ENCODE results near the gene TECTB. TPM values are rescaled to one million over a fixed set of nuclear protein-coding genes. Genes with fewer than 3 reads are reported as not detected.

Gene TECTB
- total RNA-seq, 1 donor from 2014 or later, result not detected

- no peak overlapping the region for H3K4me3 ChIP-seq (ENCODE audit: low read depth, low read length)
- DNase-seq (ENCODE audit: low read depth), result no peak
- TF ChIP-seq, protein P1, sequence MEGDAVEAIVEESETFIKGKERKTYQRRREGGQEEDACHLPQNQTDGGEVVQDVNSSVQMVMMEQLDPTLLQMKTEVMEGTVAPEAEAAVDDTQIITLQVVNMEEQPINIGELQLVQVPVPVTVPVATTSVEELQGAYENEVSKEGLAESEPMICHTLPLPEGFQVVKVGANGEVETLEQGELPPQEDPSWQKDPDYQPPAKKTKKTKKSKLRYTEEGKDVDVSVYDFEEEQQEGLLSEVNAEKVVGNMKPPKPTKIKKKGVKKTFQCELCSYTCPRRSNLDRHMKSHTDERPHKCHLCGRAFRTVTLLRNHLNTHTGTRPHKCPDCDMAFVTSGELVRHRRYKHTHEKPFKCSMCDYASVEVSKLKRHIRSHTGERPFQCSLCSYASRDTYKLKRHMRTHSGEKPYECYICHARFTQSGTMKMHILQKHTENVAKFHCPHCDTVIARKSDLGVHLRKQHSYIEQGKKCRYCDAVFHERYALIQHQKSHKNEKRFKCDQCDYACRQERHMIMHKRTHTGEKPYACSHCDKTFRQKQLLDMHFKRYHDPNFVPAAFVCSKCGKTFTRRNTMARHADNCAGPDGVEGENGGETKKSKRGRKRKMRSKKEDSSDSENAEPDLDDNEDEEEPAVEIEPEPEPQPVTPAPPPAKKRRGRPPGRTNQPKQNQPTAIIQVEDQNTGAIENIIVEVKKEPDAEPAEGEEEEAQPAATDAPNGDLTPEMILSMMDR (conservative IDR thresholded peaks at IDR 0.05; ENCODE audit: low read depth, low read length), result no peak
Measured at GRCh38 chr10:112333452-112333851, 50.3 kb downstream of the TECTB start.

DNA sequence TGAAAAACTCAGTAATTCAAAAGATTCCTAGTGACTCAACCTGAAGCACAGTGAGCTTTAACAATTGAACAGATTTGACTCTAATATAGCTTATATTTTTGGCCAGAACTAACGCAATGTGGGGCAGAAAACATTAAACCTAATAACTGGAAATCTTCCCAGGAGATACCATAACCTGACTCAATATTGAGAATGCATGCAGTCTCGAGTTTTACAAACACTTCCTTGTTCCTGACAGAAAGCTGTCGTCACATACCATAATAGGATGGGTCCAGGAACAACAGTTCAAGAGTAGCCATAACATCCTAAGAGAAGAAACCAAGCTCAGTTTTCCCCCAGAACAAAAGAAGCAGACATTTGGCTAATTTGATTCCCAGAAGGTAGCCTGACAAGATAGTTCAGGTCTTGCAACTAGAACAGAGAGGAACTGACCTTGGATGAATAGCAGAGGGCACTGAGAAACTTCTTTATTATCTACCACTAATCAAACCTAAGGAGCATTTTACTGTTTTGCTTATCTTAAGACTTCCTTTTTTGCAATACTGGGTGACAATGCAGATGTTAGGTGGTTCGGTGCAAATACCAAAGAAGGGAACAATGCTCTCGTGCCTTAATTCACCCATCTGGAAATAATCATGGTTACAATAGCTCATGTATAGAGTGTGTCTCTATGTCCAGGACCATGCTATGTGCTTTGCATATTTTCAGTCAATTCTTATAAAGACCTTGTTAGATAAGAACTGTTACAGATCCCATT lies 52.1 kb downstream of the TECTB start:
- TF ChIP-seq, protein P1 (conservative IDR thresholded peaks at IDR 0.05; ENCODE audit: low read depth, low read length), result no peak
- H3K4me3 ChIP-seq (ENCODE audit: low read depth, low read length), result no peak overlapping the region
- no peak for DNase-seq (ENCODE audit: low read depth)

DNA sequence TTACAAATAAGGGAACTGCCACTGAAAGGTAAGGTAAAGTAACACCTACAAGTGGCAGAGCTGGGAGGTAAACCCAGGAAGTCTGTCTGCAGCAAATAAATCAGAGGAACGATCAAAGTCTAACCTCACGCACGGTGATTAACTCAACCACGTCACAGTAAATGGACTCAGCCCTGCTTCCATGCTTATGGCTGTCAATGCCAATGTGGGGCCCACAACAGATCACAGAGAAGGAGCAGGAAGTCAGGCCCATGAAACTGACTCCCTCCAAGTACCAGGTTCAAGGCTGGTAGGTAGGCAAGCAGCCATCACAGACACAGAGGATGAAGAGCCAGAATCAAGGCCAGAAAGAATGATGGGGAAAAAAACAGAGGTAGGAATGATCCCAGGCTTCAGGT lies 52.7 kb downstream of the TECTB start:
- TF ChIP-seq, protein P1 (conservative IDR thresholded peaks at IDR 0.05; ENCODE audit: low read depth, low read length), result no peak
- no peak for DNase-seq (ENCODE audit: low read depth)

GRCh38 chr10:112336556-112337201 lies 53.5 kb downstream of the TECTB start:
- no peak overlapping the region for H3K4me3 ChIP-seq (ENCODE audit: low read depth, low read length)
- TF ChIP-seq, protein P1 (conservative IDR thresholded peaks at IDR 0.05; ENCODE audit: low read depth, low read length), result no peak
- DNase-seq (ENCODE audit: low read depth), result no peak

More for the DNA sequence above, 52.7 kb downstream of the TECTB start:
- H3K4me3 ChIP-seq (ENCODE audit: low read depth, low read length), result no peak overlapping the region

DNA sequence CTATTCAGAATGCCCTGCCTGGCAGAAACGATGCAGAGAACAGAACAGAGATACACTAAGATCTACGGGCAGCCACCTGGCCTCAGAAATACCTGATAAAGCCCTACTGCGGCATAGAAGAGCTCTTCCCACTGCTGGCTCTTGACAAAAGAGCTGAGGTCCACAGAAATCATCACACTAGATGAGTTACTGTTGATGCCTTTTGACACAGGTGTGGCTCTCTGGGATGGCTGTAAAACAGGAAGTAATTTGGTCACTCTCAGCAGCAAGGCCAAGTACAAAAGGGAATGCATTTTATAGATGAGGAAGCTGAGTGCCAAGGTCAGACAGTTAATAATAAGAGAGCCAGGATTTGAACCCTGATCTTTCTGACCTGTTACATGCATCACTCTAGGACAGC lies 55.8 kb downstream of the TECTB start:
- DNase-seq (ENCODE audit: low read depth), result no peak
- TF ChIP-seq, protein P1 (conservative IDR thresholded peaks at IDR 0.05; ENCODE audit: low read depth, low read length), result no peak
- H3K4me3 ChIP-seq (ENCODE audit: low read depth, low read length), result no peak overlapping the region

DNA sequence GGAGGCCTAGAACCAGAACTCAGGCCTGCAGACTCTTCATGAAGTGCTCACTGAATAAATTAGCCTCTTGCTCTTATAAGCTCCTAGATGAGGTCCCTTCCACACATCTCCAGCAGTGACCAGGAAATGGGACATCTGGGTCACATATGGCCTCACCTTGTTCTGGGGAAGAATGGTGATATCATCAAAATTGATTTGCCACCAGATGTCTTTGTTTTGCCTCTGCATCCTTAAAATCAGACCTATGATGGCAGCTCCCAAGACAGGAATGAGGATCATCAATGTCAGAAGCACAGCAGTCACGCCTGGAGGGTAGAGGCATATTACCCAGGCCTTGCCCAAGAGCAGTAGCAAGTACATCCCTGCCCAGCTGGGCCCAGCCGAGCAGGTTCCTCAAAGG lies 57.4 kb downstream of the TECTB start:
- no peak overlapping the region for H3K4me3 ChIP-seq (ENCODE audit: low read depth, low read length)
- TF ChIP-seq, protein P1 (conservative IDR thresholded peaks at IDR 0.05; ENCODE audit: low read depth, low read length), result no peak
- no peak for DNase-seq (ENCODE audit: low read depth)
